NCI-H2081 (cell line): ENCODE results near the gene ZRANB2.

Experiments
- DNase-seq, 2 experiments: peaks; one replicate each; lab custom pipeline; 2025; lab: John Stamatoyannopoulos, UW

ZRANB2 gene, protein sequence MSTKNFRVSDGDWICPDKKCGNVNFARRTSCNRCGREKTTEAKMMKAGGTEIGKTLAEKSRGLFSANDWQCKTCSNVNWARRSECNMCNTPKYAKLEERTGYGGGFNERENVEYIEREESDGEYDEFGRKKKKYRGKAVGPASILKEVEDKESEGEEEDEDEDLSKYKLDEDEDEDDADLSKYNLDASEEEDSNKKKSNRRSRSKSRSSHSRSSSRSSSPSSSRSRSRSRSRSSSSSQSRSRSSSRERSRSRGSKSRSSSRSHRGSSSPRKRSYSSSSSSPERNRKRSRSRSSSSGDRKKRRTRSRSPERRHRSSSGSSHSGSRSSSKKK

DNA sequence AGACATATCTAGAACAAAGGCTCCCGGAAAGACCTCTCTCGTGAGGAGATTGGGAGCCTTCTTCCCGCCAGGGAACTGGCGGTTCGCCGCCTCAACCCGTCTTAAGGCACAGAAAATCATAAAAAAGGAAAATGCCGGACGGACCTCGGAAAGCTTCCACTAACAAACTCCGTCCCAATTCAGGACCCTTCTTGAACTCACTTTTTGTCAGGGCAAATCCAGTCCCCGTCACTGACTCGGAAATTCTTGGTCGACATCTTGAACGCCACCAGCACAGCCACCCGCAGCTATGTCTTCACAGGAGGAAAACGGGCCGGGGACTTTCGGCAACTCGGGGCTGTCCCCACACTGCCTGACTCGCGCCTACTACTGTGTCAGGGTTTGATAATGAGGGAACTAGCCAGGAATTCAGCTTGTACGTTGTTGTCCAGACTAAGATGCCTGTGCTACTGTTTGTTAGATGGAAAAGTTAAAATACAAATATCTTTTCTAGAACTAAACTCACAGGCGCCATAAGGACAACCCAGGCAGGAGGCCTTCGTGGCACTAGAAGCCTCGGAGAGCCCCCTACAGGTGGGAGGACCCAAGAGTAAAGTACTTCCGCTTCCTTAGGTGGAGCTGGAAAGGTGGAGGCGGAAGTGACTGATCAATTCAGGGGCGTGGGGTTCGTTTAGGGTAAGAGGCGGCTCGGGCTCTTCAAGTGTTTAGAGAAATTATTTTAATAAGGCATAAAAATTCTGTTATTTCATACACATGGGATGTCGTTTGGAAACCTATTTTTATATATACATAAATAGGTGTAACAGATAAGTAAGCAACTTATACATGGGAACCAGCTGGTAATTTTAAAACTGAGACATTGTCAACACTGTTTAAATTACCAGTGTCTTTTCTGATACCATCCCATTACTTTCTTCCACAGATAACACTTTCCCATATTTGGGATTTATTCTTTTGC is at the start of gene ZRANB2:
TSS of gene ZRANB2 (minus strand) at position 297 of the 958 bp plus-strand sequence. CDS start at position 257, 40 bp downstream.
- peak; percentile 96 to 97 for DNase-seq

DNA sequence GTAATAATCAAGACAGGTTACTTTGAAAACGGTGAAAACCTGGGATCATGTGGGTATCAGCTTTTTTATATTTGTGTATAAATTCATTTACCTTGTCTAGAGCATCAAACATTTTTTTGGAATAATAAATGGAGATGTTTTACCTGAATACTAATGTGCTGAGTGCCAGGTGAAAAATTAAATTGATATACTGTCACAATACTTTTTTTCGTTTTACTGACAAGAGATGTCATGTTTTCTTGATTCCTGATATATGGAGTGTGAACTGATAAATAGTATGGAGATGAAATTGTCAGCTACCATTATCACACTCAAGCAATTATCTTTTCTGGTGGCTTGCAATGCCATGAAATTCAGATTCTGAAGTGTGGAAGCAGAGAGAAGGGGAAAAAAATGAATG is 47.2 kb upstream of the ZRANB2 start:
- no peak for DNase-seq

DNA sequence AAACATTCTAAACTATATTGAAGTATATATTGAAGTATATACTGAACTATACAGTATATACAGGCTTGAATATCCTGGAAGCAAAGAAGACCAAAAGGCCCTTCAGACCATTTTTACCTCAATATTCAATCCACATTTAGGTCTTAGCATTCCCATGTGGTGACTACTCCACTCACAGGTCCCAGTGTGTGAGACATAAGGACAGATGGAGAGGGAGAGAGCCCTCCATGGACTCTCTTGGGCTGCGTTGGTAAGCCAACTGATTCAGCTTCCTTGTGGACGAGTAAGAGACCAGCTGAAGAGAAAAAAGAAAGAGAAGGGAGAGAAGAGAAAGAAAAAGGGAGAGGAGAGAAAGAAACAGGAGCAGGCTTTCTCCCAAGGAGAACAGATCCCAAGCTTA is 37.3 kb upstream of the ZRANB2 start:
- DNase-seq = no peak

DNA sequence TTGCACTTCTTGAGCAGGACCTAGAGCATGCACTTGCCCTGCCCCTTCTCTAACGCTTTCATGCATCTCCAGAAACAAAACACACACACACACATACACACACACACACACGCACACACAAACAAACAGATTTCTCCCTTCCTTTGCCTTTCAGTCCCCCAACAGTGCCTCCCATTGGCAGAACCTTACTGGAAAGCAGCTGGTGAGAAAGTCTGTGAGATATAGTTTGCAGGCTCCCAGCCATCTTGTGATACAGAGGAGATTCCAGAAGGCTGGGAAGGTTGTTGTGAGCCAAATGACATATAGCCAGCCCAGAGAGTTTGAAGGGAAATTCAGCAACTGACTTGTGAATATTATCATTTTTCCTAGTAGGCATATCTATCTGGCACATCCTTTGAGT is 35.9 kb upstream of the ZRANB2 start:
- no peak for DNase-seq

DNA sequence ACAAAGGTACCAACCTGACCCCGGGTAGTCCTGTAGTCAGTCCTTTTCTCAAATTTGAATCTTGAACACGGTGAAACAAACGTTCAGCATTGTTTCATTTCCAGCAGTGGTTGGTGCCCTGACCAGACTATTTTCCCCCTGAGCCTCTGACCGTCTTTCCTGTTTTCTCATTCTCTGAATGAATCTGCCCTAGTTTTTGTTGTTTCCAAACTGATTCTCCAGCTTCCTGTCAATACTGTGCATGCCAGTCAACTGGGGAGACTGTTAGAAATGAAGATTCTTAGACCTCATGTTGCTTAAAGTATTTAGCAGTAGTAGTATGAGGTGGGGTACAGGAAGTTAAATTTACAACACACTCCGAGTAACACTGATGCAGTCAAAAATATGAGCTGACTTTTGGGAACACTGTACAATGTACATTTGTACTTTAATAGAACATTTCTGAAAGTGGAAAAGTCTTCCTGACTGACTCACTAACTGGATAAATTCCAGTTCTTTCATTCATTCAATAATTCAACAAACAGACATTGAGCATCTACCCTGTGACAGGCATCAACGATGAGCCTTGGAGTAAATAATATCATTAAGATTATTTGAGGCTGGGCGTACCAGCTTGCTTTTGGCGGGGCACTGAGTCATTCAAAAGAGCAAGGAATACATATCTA is 26.0 kb upstream of the ZRANB2 start:
- DNase-seq = no peak

DNA sequence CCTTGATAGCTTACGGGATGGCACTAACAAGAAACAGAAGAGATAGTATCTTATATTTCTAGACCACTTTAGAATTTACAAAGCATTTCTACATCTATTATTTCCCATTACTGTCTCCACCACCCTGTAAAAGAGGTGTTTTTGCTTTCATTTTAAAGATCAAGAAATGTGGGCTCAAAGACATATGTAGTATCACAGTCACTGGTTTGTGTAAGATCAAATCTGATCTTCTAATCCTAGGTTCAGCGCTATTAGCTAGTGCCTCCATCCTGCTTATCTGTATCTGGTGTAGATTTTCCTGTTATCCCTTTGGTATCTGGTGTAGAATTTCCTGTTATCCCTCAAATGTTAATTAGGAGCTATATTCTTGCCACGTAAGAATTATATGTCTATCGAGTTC is 23.6 kb upstream of the ZRANB2 start:
- DNase-seq = no peak

DNA sequence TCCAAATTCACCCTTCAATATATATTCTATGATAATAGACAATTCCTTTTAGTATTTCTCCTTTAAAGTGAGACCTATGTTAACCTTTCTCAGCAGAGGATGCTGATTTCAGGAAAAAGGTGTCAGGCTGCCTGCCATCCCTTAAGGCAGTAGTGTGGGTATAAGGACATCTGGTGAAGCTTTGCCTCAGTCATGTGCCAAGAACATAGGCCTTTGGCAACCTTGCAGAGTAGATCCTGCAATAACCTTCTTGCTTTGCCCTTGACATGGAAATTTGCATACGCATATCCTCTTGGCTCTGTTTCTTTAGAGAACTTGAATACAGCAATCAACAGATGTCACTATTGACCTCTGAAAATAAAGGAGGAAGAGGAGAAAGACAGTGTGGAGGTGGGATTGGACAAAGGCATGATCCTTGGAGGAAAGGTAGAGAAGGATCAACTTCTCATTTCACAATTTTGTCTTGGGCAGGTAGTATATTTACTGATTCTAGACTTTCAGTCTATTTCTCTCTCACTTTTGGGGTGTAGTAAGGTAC is 21.1 kb upstream of the ZRANB2 start:
- no peak for DNase-seq

DNA sequence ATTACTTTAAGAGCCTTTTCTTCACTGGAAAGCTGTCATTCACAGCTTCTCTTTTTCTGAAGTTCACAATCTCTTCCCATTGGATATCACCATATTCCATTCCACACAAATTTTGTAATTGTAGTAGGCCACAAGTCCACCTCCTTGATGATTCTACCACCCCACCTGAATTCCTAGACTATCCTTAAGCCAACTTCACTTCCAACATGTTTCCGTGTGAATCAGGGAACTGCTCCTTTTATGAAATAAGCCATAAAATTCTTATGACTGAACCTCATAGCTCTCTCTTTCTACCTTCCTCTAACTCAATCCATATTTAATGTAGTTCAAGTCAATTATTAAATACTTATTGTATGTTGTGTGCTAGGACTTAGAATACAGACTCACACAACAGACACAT is 16.6 kb upstream of the ZRANB2 start:
- DNase-seq = no peak

DNA sequence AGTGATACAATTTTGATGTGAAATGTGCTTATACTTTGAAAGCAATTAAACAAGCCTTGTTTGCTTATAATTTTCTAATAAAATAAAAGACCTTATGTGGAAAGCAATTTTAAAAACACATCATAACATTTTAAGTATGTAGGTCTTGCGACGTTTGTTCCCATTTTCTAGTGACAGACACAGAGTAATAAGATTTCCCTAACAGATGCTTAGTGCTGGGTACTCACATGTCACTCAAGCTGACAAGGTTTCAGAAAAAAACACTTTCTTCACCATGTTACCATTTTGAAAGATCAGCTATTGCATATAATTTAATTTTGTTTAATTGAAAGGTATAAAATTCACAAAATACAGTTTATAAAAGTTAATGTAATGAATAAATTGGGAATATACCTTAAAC is 14.1 kb upstream of the ZRANB2 start:
- DNase-seq = no peak

DNA sequence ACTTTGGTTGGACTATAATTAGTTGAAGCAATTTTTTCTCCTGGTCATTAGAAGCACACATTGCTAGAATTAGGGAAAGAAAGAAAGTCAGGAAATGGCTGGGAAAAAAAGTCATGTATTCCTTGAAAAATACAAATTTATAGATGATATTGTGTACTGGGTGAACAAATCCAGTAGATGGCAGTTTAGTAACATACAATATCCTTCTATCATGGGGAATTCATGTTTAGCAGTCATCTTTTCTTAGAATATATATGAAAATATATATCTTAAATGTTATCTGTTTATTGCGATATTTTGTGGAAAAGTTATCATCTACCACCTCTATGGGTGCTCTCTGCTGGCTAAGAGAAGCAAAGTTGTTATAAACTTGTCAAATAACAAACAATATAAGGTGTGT is 13.1 kb upstream of the ZRANB2 start:
- peak; percentile 5 to 19 for DNase-seq

DNA sequence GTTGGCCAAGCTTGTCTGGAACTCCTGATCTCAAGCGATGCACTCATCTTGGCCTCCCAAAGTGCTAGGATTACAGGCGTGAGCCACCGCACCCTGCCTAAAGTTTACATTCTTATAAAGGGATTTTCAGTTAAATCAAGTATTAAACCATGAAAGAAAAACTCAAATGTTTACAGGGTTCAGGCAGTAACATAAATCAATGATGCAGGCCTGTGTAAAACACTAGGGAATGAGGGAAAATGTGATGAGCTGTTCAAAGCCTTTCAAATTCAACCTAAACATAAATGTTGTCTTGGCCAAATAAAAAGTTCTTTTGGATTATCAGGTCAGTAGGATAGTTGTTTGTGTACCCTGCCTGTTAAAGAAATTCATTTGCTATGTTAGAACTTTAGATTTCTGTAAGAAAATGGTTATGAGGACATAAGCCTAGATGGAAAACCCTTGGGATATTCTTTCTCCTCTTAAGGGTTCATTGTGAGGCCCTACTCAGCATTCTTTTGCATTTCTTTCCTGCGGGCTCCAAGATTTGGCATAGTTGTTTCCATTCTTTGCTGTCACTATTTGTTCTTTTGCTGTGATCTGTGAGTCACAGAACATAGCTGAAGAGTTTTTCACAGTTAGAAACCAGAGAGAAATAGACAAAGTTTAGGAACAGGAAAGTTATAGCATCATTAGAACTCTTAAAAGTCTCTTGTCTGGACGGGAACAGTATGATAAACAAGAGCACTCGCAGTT is 8.9 kb upstream of the ZRANB2 start:
- DNase-seq = no peak

DNA sequence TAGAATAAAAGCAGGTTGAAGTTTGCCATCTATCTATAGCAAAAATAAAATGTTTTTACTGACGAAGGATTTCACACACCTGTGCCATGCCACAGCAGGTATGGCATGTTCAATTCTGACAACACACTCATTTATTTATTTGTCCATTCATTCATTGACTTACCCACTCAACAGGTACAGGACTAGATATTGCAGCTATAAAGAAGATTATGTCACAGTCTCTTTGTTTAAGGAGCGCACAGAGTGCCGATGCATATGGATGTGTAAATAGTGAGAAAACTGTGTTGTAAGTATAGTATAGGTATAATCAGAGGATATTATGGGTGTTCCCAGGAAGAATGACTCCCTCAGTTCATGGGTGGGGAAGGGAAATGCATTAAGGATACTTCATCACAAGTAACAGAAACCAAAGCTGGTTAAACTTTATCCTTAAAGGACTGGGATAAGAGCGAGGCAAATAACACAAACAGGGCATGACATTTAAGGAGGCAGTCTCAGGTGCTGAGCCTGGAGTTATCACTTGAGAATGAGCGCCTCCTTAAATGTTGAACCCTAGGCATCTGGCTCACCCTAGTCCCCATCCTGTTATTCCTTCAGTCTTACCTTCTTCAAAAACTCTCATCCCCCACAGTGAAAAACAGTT is 7.9 kb upstream of the ZRANB2 start:
- DNase-seq = no peak

DNA sequence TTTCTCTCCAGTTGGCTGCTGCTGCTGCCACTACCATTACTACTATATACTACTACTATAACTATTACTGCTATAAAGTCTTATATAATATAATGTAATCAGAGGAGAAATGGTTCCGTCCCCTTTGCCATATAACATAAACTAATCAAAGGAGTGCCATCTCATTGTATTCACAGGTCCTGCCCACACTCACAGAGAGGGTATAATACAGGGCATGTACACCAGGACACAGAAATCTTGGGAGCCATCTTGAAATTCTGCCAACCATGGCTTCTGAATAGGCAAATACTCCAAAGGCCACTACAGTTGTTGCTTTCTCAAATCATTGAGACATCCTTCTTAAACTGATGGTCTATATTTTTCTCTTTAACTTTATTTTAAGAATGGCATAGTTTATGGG is 6.9 kb upstream of the ZRANB2 start:
- DNase-seq = no peak

DNA sequence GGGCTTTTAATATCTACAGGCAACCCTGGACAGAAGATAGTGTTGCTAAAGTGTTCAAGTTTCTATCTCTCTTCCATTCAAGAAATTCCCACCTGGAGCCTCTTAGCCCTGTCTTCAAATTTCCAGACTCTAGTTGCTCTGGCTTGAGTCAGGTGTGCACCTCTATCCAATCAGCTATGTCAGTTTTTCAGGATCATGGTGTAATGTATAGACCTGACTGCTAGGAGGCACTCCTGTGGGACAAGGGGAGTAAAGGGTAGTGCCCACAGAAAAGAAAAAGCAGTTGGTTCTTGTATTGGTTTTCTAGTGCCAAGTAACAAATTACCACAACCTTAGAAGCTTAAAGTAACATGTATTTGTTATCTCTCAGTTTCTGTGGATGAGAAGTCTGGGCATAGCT is 6.2 kb upstream of the ZRANB2 start:
- no peak for DNase-seq

DNA sequence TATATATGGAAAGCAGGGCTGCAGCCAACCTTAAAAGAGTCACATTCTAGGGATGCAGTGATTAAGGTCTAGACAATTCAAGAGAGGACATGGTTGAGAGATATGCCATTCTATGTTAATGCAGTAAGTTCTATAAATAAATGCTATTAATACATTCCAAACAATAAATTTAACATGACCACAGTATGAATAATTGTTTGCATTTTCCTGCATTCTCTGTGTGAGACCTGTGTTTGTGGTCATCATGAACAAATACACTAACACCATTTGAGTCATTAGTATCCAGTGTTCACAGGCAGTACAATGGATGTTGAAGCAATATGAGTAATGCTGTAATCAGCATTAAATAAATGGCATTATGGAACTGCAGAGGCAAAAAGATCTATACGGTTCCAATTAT is 5.5 kb upstream of the ZRANB2 start:
- DNase-seq = no peak

DNA sequence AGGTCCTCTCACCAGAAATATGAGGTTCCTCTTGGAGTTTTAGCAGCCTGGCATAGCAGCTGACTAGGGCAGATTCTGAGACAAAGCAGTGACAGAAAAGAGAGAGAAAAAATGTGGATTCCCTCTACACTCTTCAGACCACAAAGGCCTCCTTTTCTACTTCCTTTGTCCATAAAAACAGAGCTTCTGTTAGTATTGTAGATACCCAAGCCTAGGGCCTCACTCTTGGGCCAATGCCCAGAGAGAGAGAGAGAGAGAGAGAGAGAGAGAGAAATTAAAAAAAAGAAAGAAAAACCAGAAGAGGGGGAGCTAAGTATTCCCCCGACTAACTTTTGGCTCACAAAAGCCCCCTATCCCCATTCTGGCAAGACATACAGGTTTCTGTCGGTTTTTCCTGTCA is 2.4 kb upstream of the ZRANB2 start:
- no peak for DNase-seq

DNA sequence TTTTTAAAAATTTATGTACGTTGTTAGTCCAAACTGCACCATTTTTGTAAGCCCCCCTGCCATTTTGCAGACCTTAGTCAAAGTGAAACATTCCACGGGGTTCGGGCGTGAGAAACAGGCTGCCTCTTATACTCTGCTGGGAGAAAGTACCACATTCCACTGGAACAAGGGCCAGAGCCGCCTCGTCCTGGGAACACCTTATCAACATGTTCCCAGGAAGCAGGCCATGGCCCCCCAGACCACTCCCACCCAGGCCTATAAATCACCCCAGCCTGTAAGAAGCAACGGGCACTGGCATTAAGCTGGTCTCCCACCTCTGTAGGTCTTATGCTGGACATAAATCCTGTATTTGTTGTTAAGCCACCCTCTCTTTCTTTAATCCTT is 854 bp upstream of the ZRANB2 start:
- no peak for DNase-seq

DNA sequence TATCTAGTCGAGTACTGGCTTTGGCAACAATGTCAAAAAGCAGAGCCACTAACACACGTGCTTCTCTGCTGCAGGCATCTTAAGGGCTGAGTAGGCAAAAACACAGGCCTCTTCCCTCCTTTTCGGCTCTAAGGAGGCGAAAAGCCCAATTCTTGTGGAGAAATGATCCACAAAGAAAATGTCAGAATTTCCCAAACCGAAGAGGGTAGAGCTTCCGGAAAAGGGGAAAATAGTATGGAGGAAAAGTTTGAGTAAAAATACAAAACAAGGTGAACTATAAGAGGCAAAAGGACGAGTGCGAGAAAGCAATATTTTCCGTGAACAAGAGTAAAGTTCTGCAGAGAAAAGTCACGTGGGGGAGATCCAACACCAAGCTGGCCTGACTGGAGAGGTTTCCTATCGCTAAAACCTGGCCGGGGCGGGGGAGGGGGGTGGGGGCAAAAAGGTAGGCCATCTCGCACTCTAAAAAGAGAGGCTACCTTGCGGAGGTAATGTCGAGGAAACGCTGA is 551 bp downstream of the ZRANB2 start:
- DNase-seq = peak; percentile 1 to 41

DNA sequence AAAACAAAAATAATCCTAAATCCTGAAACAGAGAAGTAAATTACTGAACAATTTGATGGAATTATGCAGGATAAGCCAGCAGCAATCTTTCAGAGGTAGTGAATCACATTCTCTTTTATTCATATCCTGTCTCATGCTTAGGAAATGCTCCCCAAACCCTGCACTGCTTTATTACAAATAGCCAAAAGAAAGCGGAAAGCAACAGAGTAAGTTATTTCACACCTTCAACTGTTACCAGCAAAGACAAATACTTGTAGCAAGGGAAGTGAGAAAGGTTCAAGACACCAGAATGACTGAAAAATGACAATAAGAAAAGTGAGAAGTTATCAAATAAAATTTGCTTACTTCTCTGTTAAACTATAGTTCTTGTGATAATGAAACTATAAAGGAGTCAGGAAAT is 6.2 kb downstream of the ZRANB2 start:
- no peak for DNase-seq

DNA sequence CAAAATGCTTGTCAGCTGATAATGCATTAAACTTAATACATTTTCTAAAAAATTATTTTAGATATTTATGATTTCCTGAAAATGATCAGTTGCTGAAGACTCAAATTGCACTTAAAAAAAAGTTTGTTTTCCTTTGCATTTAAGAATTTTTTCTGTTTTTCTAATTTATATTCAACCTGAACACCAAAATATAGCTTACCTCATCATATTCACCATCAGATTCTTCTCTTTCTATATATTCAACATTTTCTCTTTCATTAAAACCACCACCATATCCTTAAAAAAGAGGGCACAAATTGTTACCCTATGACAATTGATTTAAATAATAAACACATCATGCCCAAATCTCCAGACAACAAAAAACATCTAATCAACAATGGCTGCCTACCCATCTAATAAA is 8.6 kb downstream of the ZRANB2 start:
- no peak for DNase-seq

DNA sequence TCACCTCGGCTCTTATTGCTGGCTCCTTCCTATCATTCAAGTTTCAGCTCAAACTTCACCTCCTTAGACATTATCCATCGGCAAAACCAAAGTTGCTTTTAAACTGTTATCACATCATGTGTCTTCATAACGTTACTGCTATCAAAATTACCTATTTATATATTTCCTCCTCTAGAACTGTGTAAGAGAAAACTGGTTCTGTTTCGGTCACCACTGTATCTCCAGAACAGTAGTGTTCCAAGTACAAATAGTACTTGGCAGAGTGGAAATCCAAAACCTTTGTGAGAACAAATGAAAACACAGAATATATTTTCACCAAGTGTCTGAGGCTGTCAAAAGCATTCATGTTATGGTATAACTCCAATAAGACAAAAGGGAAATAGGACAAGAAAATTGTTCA is 9.1 kb downstream of the ZRANB2 start:
- no peak for DNase-seq
